IMR-90 (cell line): ENCODE data around the gene IFIT3. TPM values are rescaled to one million over a fixed set of nuclear protein-coding genes. Genes with fewer than 3 reads are reported as not detected.

Experiments
- ATAC-seq: fragments of 200-7000 bp; cut with Tn5 transposase; 2 replicates; pipeline ENCODE4 v1.9.1; 2020; ENCODE audit warnings: low read depth, mild to moderate bottlenecking, moderate library complexity
- BruUV-seq: library from RNA; stranded (reverse); fragments of 400-500 nt; replicated peaks from 2 replicates; lab custom pipeline; 2021; lab: Mats Ljungman, UMichigan
- CTCF ChIA-PET: fragments of 300-600 bp; formaldehyde crosslinking; extraction: SDS; loops from one replicate; lab custom pipeline; 2021; ENCODE audit warnings: antibody characterized with exemption; lab: Yijun Ruan, JAX
- POLR2A ChIA-PET: fragments of 300-600 bp; sonication (Branson Sonifier 250); formaldehyde crosslinking; loops from one replicate; lab custom pipeline; 2022; ENCODE audit warnings: antibody characterized with exemption; ENCODE audit not compliant: unreplicated experiment; lab: Charles Lee
- DNase-seq: peaks from one replicate; pipeline ENCODE4 v3.0.0; 2013
- H2AFZ ChIP-seq: replicated peaks from 2 replicates; pipeline ENCODE3; 2013; ENCODE audit warnings: low read length, mild to moderate bottlenecking; ENCODE audit not compliant: poor library complexity
- H2AK5ac ChIP-seq: 2 replicates; pipeline ENCODE4 v1.6.1; 2013; ENCODE audit warnings: low read depth, low read length, inconsistent platforms
- H2AK9ac ChIP-seq: replicated peaks from 2 replicates; pipeline ENCODE3; 2013; ENCODE audit warnings: mild to moderate bottlenecking, low read depth, low read length, moderate library complexity; ENCODE audit not compliant: poor library complexity
- H2BK120ac ChIP-seq: 2 replicates; pipeline ENCODE4 v1.6.1; 2013; ENCODE audit warnings: low read depth, low read length, inconsistent platforms
- H2BK15ac ChIP-seq: 3 replicates; pipeline ENCODE4 v1.6.1; 2013; ENCODE audit warnings: low read depth, low read length, inconsistent platforms
- H2BK20ac ChIP-seq: 2 replicates; pipeline ENCODE4 v1.6.1; 2013; ENCODE audit warnings: low read depth, mild to moderate bottlenecking, inconsistent platforms, low read length, moderate library complexity
- H2BK5ac ChIP-seq: 2 replicates; pipeline ENCODE4 v1.6.1; 2013; ENCODE audit warnings: mild to moderate bottlenecking, low read depth, low read length, inconsistent platforms; ENCODE audit not compliant: poor library complexity, severe bottlenecking
- H3K14ac ChIP-seq: replicated peaks from 2 replicates; pipeline ENCODE4 v1.6.1; 2013; ENCODE audit warnings: low read depth, low read length, inconsistent platforms
- H3K18ac ChIP-seq: 2 replicates; pipeline ENCODE4 v1.6.1; 2013; ENCODE audit warnings: low read depth, low read length, control low read depth
- H3K23ac ChIP-seq: 2 replicates; pipeline ENCODE4 v1.6.1; 2013; ENCODE audit warnings: low read depth, low read length, inconsistent platforms
- H3K27ac ChIP-seq: 2 replicates; pipeline ENCODE4 v1.5.1; 2013; ENCODE audit warnings: mild to moderate bottlenecking, control low read depth, low read length; ENCODE audit not compliant: insufficient read depth
- H3K27me3 ChIP-seq: 2 replicates; pipeline ENCODE4 v1.6.1; 2013; ENCODE audit warnings: low read length; ENCODE audit not compliant: control insufficient read depth, insufficient read depth
- H3K36me3 ChIP-seq: 2 replicates; pipeline ENCODE4 v1.6.1; 2013; ENCODE audit warnings: low read length, mixed read lengths; ENCODE audit not compliant: control insufficient read depth, insufficient read depth
- H3K4ac ChIP-seq: 2 replicates; pipeline ENCODE4 v1.6.1; 2013; ENCODE audit warnings: low read depth, low read length, inconsistent platforms
- H3K4me1 ChIP-seq: 2 replicates; pipeline ENCODE4 v1.6.1; 2013; ENCODE audit warnings: low read length, mixed read lengths; ENCODE audit not compliant: control insufficient read depth, insufficient read depth
- H3K4me2 ChIP-seq: 2 replicates; pipeline ENCODE4 v1.6.1; 2013; ENCODE audit warnings: low read depth, mild to moderate bottlenecking, control low read depth, low read length, moderate library complexity
- H3K4me3 ChIP-seq: 2 replicates; pipeline ENCODE4 v1.5.1; 2013; ENCODE audit warnings: low read depth, mild to moderate bottlenecking, control low read depth, low read length, moderate library complexity; ENCODE audit not compliant: insufficient read depth
- H3K56ac ChIP-seq: 2 replicates; pipeline ENCODE4 v1.6.1; 2013; ENCODE audit warnings: low read length, inconsistent platforms; ENCODE audit not compliant: insufficient read depth; ENCODE audit errors: extremely low read depth
- H3K79me1 ChIP-seq, 2 experiments: 2 replicates each; pipeline ENCODE4 v1.6.1; 2013; ENCODE audit warnings: low read length in 2 of 2, inconsistent platforms in 1 of 2, low read depth in 1 of 2
- H3K9ac ChIP-seq: 2 replicates; pipeline ENCODE4 v1.6.1; 2013; ENCODE audit warnings: low read depth, low read length, control low read depth
- H3K9me1 ChIP-seq: 2 replicates; pipeline ENCODE4 v1.6.1; 2013; ENCODE audit warnings: low read length, inconsistent platforms; ENCODE audit not compliant: insufficient read depth
- H3K9me3 ChIP-seq: 2 replicates; pipeline ENCODE4 v1.6.1; 2013; ENCODE audit warnings: low read length; ENCODE audit not compliant: control insufficient read depth, insufficient read depth
- H4K20me1 ChIP-seq: 2 replicates; pipeline ENCODE4 v1.6.1; 2013; ENCODE audit warnings: low read length, inconsistent platforms; ENCODE audit not compliant: insufficient read depth
- H4K5ac ChIP-seq: 2 replicates; pipeline ENCODE4 v1.6.1; 2013; ENCODE audit warnings: mild to moderate bottlenecking, low read depth, low read length, control low read depth
- H4K8ac ChIP-seq, 2 experiments: 2 replicates each; pipeline ENCODE4 v1.6.1; 2013; ENCODE audit warnings: low read depth in 2 of 2, low read length in 2 of 2, control low read depth in 1 of 2, inconsistent platforms in 1 of 2
- H4K91ac ChIP-seq: 2 replicates; pipeline ENCODE4 v1.6.1; 2013; ENCODE audit warnings: low read depth, low read length, inconsistent platforms; ENCODE audit not compliant: insufficient read depth
- BHLHE40 ChIP-seq: fragments of 150-350 bp; IDR thresholded peaks from 2 replicates; pipeline ENCODE4 v1.6.1; 2016; ENCODE audit warnings: mild to moderate bottlenecking, low read depth, low read length
- CEBPB ChIP-seq: IDR thresholded peaks from 2 replicates; pipeline ENCODE4 v1.6.1; 2012; ENCODE audit warnings: low read depth, low read length, improper control_type of control experiment
- CTCF ChIP-seq: conservative IDR thresholded peaks from 2 replicates; pipeline ENCODE4 v1.5.1; 2012; ENCODE audit warnings: mild to moderate bottlenecking, low read depth, low read length, improper control_type of control experiment
- ELK1 ChIP-seq: fragments of 150-350 bp; IDR thresholded peaks from 2 replicates; pipeline ENCODE4 v1.6.1; 2016; ENCODE audit warnings: low read depth, mild to moderate bottlenecking, low read length, moderate library complexity, borderline replicate concordance
- MAFK ChIP-seq: IDR thresholded peaks from 2 replicates; pipeline ENCODE4 v1.6.1; 2012; ENCODE audit warnings: low read depth, low read length, improper control_type of control experiment
- MAZ ChIP-seq: IDR thresholded peaks from 2 replicates; pipeline ENCODE4 v1.6.1; 2012; ENCODE audit warnings: low read depth, mild to moderate bottlenecking, low read length, improper control_type of control experiment, moderate library complexity, borderline replicate concordance
- MXI1 ChIP-seq: IDR thresholded peaks from 2 replicates; pipeline ENCODE4 v1.6.1; 2012; ENCODE audit warnings: low read depth, mild to moderate bottlenecking, low read length, moderate library complexity, borderline replicate concordance
- NFE2L2 ChIP-seq: fragments of 150-350 bp; IDR thresholded peaks from 2 replicates; pipeline ENCODE4 v1.6.1; 2016; ENCODE audit warnings: low read depth, mild to moderate bottlenecking, low read length
- RAD21 ChIP-seq: IDR thresholded peaks from 2 replicates; pipeline ENCODE4 v1.6.1; 2012; ENCODE audit warnings: low read length, improper control_type of control experiment
- RFX5 ChIP-seq: IDR thresholded peaks from 2 replicates; pipeline ENCODE4 v1.8.0; 2012; ENCODE audit warnings: low read depth, mild to moderate bottlenecking, low read length, moderate library complexity
- SMC3 ChIP-seq: fragments of 150-350 bp; IDR thresholded peaks from 2 replicates; pipeline ENCODE4 v1.6.1; 2016; ENCODE audit warnings: low read depth, mild to moderate bottlenecking, antibody characterized with exemption, low read length, moderate library complexity
- USF2 ChIP-seq: fragments of 150-350 bp; IDR thresholded peaks from 2 replicates; pipeline ENCODE4 v1.6.1; 2017; ENCODE audit warnings: mild to moderate bottlenecking, antibody characterized with exemption, low read length, low read depth
- dilution Hi-C: fragments of 300-500 bp; cut with HindIII; formaldehyde crosslinking; loops from one replicate; pipeline ENCODE4 v1.14.3; 2018; ENCODE audit warnings: low sequenced_read_pairs; ENCODE audit not compliant: unreplicated experiment
- in situ Hi-C: fragments of 300-500 bp; cut with MboI; formaldehyde crosslinking; loops from 3 replicates; pipeline ENCODE4 v1.14.3; 2019; ENCODE audit warnings: low sequenced_read_pairs, inconsistent platforms, mixed read lengths
- intact Hi-C: fragments of 100-400 bp; cut with micrococcal nuclease; formaldehyde crosslinking; loops from 2 replicates; pipeline ENCODE4 v1.10.0; 2022
- polyA plus RNA-seq, 3 experiments: library from polyadenylated mRNA; depleted of rRNA; stranded (reverse); fragments of >200 nt; gene quantifications; 2 replicates each; pipeline ENCODE4 v1.2.3, GENCODE V29; 2012; ENCODE audit warnings: low replicate concordance in 1 of 3
- total RNA-seq: library from RNA; depleted of rRNA; stranded (reverse); fragments of >200 nt; gene quantifications from 2 replicates; pipeline ENCODE4 v1.2.3, GENCODE V29; 2012

IFIT3 gene
- total and polyA plus RNA-seq, 2 of the 4 experiments (the other 2 are of a cell fraction) = 3.5 to 7.3 TPM

- Histone ChIP-seq H3K79me1 (no peaks in the 10 kb centered on the region), H2BK15ac (no peak overlapping the region), H3K56ac (no peak overlapping the region), H3K9ac (no peak overlapping the region), H2AFZ (no peak overlapping the region), H3K9me1 (no peaks in the 10 kb centered on the region), H4K91ac (no peak overlapping the region), H3K9me3 (no peaks in the 10 kb centered on the region), H3K36me3 (no peaks in the 10 kb centered on the region), H3K4me3 (no peak overlapping the region), H4K8ac (no peak overlapping the region), H3K14ac (no peak overlapping the region), H3K23ac (no peak overlapping the region), H2AK9ac (no peak overlapping the region), H2BK20ac (no peak overlapping the region), H3K4me1 (no peaks in the 10 kb centered on the region), H3K4ac (no peak overlapping the region), H2BK5ac (no peak overlapping the region), H2AK5ac (no peak overlapping the region), H3K27me3 (no peaks in the 10 kb centered on the region), H3K4me2 (no peak overlapping the region), H3K18ac (no peak overlapping the region), H3K27ac (no peak overlapping the region), H2BK120ac (no peak overlapping the region), H4K5ac (no peak overlapping the region), H4K20me1 (no peaks in the 10 kb centered on the region)
- intact Hi-C loops = no loop called here
- dilution Hi-C loops = no loop called here
- ATAC-seq = no peak
- DNase-seq = no peak
- POLR2A ChIA-PET = no interaction called here
- in situ Hi-C loops = no loop called here
- TF ChIP-seq SMC3 = no peak
- TF ChIP-seq CTCF = no peak
- TF ChIP-seq RAD21 = no peak
- no peak for TF ChIP-seq MXI1
- TF ChIP-seq RFX5 = no peak
- TF ChIP-seq CEBPB = no peak
- TF ChIP-seq USF2 = no peak
- TF ChIP-seq MAZ = no peak
- TF ChIP-seq ELK1 = no peak
- no peak for TF ChIP-seq BHLHE40
- TF ChIP-seq MAFK = no peak
- TF ChIP-seq NFE2L2 = no peak
- CTCF ChIA-PET = no interaction called here
- BruUV-seq = no TSS peak
Observed at GRCh38 chr10:89362929-89363328, 35.1 kb downstream of the IFIT3 start.
